Measurements from ENCODE around the gene UQCRQ.
A peak's percentile ranks its signal among the peaks of the same experiment; 100 is the strongest.

Gene UQCRQ

GRCh38 chr5:132866342-132867045, at the start of gene UQCRQ, which contains the start of gene GDF9:
Gene UQCRQ (plus strand): TSS chr5:132866642. CDS start chr5:132866882, 240 bp downstream.
Gene GDF9 (minus strand): TSS chr5:132866469. CDS start chr5:132864533, 1,936 bp downstream.
- DNase-seq (ENCODE audit: low read depth in 2 of 2) = peak; percentile 84 to 86

- no peak for DNase-seq (ENCODE audit: low read depth in 2 of 2)
Measured at GRCh38 chr5:132817011-132817410, 49.4 kb upstream of the UQCRQ start.

- DNase-seq (ENCODE audit: low read depth in 2 of 2) = no peak
Measured at GRCh38 chr5:132819468-132819867, 47.0 kb upstream of the UQCRQ start.

GRCh38 chr5:132820162-132820754, 46.2 kb upstream of the UQCRQ start:
- DNase-seq (ENCODE audit: low read depth in 2 of 2) = peak; percentile 87 to 90

- no peak for DNase-seq (ENCODE audit: low read depth in 2 of 2)
Measured at GRCh38 chr5:132821350-132821749, 45.1 kb upstream of the UQCRQ start.

GRCh38 chr5:132821791-132822190, 44.7 kb upstream of the UQCRQ start:
- DNase-seq (ENCODE audit: low read depth in 2 of 2) = no peak

- DNase-seq (ENCODE audit: low read depth in 2 of 2) = no peak
Measured at GRCh38 chr5:132822650-132823480, 43.6 kb upstream of the UQCRQ start.

- DNase-seq (ENCODE audit: low read depth in 2 of 2) = no peak
Measured at GRCh38 chr5:132823481-132824050, 42.9 kb upstream of the UQCRQ start.

GRCh38 chr5:132824426-132824825, 42.0 kb upstream of the UQCRQ start:
- no peak for DNase-seq (ENCODE audit: low read depth in 2 of 2)

- DNase-seq (ENCODE audit: low read depth in 2 of 2) = no peak
Measured at GRCh38 chr5:132825033-132825833, 41.2 kb upstream of the UQCRQ start.

GRCh38 chr5:132825834-132826391, 40.5 kb upstream of the UQCRQ start:
- no peak for DNase-seq (ENCODE audit: low read depth in 2 of 2)

GRCh38 chr5:132826424-132827082, 39.9 kb upstream of the UQCRQ start:
- DNase-seq (ENCODE audit: low read depth in 2 of 2) = no peak

GRCh38 chr5:132827943-132828673, 38.3 kb upstream of the UQCRQ start:
- DNase-seq (ENCODE audit: low read depth in 2 of 2) = no peak

GRCh38 chr5:132828846-132829494, 37.5 kb upstream of the UQCRQ start:
- no peak for DNase-seq (ENCODE audit: low read depth in 2 of 2)

- DNase-seq (ENCODE audit: low read depth in 2 of 2) = peak; percentile 59 to 65
Measured at GRCh38 chr5:132829742-132830435, 36.6 kb upstream of the UQCRQ start.

- no peak for DNase-seq (ENCODE audit: low read depth in 2 of 2)
Measured at GRCh38 chr5:132830436-132831094, 35.9 kb upstream of the UQCRQ start, which contains the start of gene SHROOM1. Gene SHROOM1 (minus strand): TSS chr5:132830647. CDS start chr5:132826140, 4,507 bp downstream.

GRCh38 chr5:132831095-132831860, 35.2 kb upstream of the UQCRQ start:
- DNase-seq (ENCODE audit: low read depth in 2 of 2) = no peak

Measured in stimulated activated CD8-positive, alpha-beta memory T cell treated with anti-CD3 and anti-CD28 coated beads, Interleukin-2, amount 100 ng/mL, for 48 hours (primary cell).